ENCODE results near the gene ERVW-1.
"Not testable (repeated sequence)": the region's sequence is repeated elsewhere in the genome, so short reads cannot be mapped to it uniquely, and the experiment has no call there.

The ERVW-1 gene

GRCh38 chr7:92477681-92478080, at the start of gene ERVW-1:
Gene ERVW-1 (minus strand): TSS chr7:92477946. CDS start chr7:92470381, 7,565 bp downstream.
- DNase-seq (ENCODE audit: low spot score), result not testable (repeated sequence)

GRCh38 chr7:92523110-92523509, 45.4 kb upstream of the ERVW-1 start:
- no peak for DNase-seq (ENCODE audit: low spot score)

- no peak for DNase-seq (ENCODE audit: low spot score)
These were observed 42.3 kb upstream of the ERVW-1 start for GRCh38 chr7:92520024-92520423.

GRCh38 chr7:92517631-92518030, 39.9 kb upstream of the ERVW-1 start:
- no peak for DNase-seq (ENCODE audit: low spot score)

- no peak for DNase-seq (ENCODE audit: low spot score)
These were observed 35.6 kb upstream of the ERVW-1 start for GRCh38 chr7:92513167-92513902.

GRCh38 chr7:92508946-92509345, 31.2 kb upstream of the ERVW-1 start:
- no peak for DNase-seq (ENCODE audit: low spot score)

- DNase-seq (ENCODE audit: low spot score), result no peak
These were observed 28.6 kb upstream of the ERVW-1 start for GRCh38 chr7:92506363-92506762.

- no peak for DNase-seq (ENCODE audit: low spot score)
These were observed 26.8 kb upstream of the ERVW-1 start for GRCh38 chr7:92504563-92504962.

GRCh38 chr7:92503767-92504166, 26.0 kb upstream of the ERVW-1 start:
- no peak for DNase-seq (ENCODE audit: low spot score)

- DNase-seq (ENCODE audit: low spot score), result no peak
These were observed 20.8 kb upstream of the ERVW-1 start for GRCh38 chr7:92498557-92498956.

- DNase-seq (ENCODE audit: low spot score), result no peak
These were observed 19.1 kb upstream of the ERVW-1 start for GRCh38 chr7:92496876-92497275.

- DNase-seq (ENCODE audit: low spot score), result no peak
These were observed 11.9 kb upstream of the ERVW-1 start for GRCh38 chr7:92489634-92490033.

- no peak for DNase-seq (ENCODE audit: low spot score)
These were observed 10.1 kb upstream of the ERVW-1 start for GRCh38 chr7:92487804-92488203.

GRCh38 chr7:92485974-92486373, 8.2 kb upstream of the ERVW-1 start:
- no peak for DNase-seq (ENCODE audit: low spot score)

GRCh38 chr7:92485267-92485892, 7.6 kb upstream of the ERVW-1 start:
- no peak for DNase-seq (ENCODE audit: low spot score)

GRCh38 chr7:92484226-92484625, 6.5 kb upstream of the ERVW-1 start:
- not testable (repeated sequence) for DNase-seq (ENCODE audit: low spot score)

GRCh38 chr7:92483624-92484023, 5.9 kb upstream of the ERVW-1 start:
- DNase-seq (ENCODE audit: low spot score), result not testable (repeated sequence)

GRCh38 chr7:92479146-92479545, 1.4 kb upstream of the ERVW-1 start:
- DNase-seq (ENCODE audit: low spot score), result not testable (repeated sequence)

GRCh38 chr7:92478711-92479110, 965 bp upstream of the ERVW-1 start:
- DNase-seq (ENCODE audit: low spot score), result no peak

GRCh38 chr7:92478095-92478494, 349 bp upstream of the ERVW-1 start:
- no peak for DNase-seq (ENCODE audit: low spot score)

GRCh38 chr7:92475851-92476590, 1.7 kb downstream of the ERVW-1 start:
- not testable (repeated sequence) for DNase-seq (ENCODE audit: low spot score)

GRCh38 chr7:92475261-92475770, 2.4 kb downstream of the ERVW-1 start:
- DNase-seq (ENCODE audit: low spot score), result not testable (repeated sequence)

- DNase-seq (ENCODE audit: low spot score), result not testable (repeated sequence)
These were observed 3.8 kb downstream of the ERVW-1 start for GRCh38 chr7:92473989-92474388.
